Activated T-cell treated with anti-CD3 and anti-CD28 coated beads for 4 hours (primary cell): Measurements from ENCODE around the gene CAMKK2.
"Not testable (repeated sequence)": the region's sequence is repeated elsewhere in the genome, so short reads cannot be mapped to it uniquely, and the experiment has no call there.

Experiments used
- DNase-seq: peaks from one replicate; pipeline ENCODE4 v3.0.0-alpha.2; 2020

Gene CAMKK2

DNA sequence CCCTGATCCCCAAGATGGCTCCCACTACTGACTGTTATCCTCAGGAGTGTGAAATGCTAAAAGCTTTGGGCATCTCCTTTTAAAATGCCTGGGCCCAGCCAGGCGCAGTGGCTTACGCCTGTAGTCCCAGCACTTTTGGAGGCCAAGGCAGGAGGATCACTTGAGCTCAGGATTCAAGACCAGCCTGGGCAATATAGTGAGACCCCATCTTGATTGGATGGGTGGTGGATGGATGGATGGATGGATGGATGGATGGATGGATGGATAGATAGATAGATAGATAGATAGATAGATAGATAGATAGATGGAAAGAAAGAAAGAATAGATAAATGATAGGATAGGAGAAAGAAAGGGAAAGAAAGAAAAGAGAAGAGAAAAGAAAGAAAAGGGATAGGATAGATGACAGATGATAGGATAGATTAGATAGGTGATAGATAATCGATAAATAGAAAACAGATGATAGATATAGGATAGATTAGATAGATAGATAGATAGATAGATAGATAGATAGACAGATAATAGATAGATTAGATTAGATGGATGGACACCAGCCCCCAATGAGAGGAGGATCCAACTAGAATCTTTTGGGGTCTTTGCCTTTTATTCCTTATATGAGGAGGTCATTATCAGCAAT is 77.0 kb downstream of the CAMKK2 start:
- no peak for DNase-seq

DNA sequence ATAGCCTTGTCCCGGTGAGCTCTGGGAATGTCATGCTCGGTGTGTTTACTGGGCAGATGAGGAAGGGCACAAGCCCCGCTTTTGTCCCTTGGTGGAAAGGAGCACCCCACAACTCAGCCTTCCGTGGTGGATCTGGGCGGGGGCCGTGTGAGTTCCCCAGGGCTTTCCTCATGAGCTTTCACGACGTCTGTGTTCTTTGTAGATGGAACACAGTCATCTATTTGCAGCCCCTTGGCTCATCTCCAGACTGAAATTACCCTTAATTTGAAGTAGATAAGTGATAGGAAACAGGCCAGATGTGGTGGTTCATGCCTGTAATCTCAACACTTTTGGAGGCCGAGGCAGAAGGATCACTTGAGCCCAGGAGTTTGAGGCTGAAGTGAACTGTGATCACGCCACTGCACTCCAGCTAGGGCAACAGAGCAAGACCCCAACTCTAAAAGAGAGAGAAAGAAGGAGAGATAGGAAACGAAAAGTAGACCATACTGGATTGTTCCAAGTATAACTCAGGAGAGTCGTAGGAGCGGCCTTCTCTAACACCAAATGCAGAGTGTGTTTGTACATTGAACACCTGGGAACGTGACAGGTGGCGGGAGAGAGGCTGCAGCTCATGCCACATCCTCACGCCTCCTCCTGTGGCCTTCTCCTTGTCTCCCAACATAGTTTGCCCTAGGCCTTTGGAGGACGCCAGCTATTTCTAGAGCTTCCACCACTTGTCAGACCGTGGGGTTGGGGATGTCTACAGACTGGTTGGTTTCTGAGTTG is 77.7 kb downstream of the CAMKK2 start:
- no peak for DNase-seq

DNA sequence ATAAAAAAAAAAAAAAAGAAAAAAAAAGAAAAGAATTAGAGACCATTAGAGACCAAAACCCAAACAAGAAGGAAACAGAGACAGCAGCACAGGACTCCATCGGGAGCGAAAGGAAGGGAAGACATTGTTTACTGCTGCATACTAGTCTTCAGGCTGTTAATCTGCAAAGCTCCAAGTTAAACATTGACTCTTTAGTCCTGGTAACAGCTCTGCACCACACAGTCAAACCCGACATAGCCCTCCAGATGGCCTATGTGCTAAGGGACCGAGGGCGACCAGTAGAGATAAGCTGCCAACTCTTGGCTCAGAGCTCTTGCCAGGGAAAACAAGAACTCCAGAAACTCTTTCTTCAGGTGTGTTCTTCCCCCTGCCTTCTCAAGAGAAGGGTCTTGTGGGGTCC is 78.7 kb downstream of the CAMKK2 start:
- DNase-seq: no peak

DNA sequence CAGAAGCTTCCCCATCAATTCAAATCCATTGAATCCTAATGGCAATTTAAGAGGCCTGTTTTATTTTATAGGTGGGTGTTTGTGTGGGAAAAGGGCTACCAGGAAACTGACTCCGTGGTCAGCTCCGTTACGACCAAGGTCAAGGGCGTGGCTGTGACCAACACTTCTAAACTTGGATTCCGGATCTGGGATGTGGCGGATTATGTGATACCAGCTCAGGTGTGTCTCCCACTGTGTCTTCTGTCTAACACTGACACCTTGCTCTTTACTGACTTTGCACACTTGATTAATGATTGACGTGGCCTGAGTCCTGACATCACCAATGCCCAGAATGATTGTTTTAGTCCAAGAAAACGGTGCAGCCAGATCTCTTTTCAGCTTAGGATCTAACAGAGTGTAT is 79.4 kb downstream of the CAMKK2 start:
- DNase-seq: no peak

DNA sequence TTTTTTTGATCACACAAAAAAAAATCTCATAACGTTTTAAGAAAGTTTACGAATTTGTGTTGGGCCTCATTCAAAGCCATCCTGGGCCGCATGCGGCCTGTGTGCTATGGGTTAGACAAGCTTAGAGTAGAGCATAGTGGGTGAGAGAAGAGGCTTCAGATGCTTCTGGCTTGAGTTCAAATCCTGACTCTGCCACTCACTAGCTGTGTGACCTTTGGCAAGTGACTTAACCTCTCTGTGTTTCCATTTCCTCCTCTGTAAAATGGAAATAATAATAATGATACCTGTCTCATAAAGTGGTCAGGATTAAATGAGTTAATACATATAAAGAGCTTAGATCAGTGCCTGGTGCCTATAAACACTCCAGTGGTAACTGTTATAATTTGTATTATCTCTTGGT is 80.4 kb downstream of the CAMKK2 start:
- no peak for DNase-seq

DNA sequence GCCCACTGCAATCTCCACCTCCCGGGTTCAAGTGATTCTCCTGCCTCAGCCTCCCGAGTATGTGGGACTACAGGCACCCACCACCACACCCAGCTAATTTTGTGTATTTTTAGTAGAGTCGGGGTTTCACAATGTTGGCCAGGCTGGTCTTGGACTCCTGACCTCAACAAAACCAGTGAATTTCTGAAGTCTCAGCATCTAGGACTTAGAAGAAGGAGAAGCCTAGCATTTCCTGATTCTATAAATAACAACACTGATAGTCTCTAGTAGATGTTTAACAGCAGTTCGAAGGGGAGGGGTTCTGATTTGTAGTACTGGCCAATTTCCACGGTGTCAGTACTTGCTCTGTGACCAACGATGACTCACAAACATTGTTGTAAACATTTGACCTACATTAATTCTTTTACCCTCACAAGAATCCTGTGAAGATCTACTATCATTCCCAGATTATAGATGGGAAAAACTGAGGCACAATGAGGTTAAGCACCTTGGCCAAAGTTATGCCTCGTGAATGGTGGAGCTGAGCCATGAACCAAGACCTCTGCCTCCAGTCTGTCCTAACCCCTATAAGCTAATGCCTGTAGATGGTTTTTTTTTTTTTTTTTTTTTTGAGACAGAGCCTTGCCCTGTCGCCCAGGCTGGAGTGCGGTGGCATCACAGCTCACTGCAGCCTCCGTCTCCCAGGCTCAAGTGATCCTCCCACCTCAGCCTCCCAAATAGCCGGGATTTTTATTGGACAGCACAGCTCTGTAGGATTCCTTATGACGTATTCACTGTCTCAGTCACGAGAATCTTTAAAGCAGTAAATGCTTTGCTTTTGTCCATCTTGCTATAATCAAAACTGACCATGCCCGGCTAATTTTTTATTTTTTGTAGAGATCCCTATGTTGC is 81.4 kb downstream of the CAMKK2 start:
- DNase-seq: no peak

DNA sequence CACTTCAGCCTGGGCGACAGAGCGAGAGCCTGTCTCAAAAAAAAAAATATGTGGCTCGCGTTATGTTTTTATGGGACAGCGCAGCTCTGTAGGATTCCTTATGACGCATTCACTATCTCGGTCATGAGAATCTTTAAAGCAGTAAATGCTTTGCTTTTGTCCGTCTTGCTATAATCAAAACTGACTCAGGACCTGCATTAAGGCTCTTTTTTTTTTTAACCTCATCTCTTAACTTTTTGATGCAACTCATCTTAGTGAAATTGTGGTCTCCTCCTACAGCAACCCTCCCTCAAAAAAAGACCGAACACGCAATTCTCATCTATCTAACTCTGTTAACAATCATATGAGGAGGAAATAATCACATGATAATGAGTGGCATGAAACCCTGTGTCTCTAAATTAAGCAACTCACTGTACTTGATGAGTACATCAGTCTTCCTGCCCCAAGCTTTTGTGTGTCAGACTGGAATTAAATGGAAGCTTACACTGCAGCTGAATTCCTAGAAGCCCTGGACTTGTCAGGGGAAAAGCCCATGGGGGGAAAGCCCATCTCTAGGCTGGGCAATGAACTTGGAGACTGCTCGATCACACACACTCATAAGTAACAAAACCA is 82.2 kb downstream of the CAMKK2 start:
- no peak for DNase-seq

DNA sequence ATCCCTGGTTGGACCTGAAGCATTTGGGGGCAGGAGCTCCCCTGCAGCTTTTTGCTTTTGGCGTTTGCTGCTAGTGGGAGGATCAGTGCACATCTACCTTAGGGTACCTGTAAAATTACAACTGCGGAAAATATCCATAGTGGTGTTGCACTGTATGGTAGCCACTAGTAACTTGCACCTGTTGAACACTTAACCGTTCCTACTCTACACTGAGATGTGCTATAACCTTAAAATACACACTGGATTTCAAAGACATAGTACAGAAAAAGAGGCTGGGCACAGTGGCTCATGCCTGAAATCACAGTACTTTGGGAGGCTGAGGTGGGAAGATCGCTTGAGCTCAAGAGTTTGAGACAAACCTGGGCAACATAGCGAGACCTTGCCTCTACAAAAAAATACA is 83.6 kb downstream of the CAMKK2 start:
- no peak for DNase-seq

DNA sequence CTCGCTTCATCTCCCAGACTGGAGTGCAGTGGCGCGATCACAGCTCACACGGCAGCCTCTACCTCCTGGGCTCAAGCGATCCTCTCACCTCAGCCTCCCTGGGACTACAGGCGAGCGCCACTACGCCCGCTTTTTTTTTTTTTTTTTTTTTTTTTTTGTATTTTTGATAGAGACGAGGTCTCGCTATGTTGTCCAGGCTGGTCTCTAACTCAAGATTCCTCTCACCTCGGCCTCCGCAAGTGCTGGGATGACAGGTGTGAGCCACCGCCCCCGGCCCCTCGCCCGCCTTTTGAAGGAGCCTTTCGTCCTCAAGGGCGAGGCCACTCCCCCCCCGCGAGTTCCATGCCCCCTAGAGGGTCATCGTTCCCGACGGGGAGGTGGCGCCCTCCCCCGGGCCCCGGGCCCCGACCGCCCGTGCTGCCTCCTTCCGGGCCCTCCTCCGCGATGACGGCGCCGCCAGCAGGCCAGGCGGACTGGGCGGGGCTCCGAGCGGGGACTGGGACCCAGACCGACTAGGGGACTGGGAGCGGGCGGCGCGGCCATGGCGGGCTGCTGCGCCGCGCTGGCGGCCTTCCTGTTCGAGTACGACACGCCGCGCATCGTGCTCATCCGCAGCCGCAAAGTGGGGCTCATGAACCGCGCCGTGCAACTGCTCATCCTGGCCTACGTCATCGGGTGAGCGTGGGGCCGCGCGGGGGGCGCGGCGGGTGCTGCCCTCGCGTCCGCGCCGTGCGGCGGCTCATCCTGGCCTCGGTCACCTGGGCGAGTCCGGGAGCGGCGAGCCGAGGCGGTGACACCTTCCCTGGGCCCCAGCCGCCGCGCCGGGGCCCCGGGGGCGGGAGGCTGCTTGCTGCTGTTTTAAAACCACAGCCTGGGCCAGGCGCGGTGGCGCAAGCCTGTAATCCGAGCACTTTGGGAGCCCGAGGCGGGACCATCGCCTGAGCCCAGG is 86.6 kb downstream of the CAMKK2 start, which contains the start of gene P2RX4:
Gene P2RX4, plus strand, starts transcription at position 506 of the 949 bp plus-strand sequence. Its CDS starts 36 bp downstream, at position 542.
- peak; percentile 73 for DNase-seq

DNA sequence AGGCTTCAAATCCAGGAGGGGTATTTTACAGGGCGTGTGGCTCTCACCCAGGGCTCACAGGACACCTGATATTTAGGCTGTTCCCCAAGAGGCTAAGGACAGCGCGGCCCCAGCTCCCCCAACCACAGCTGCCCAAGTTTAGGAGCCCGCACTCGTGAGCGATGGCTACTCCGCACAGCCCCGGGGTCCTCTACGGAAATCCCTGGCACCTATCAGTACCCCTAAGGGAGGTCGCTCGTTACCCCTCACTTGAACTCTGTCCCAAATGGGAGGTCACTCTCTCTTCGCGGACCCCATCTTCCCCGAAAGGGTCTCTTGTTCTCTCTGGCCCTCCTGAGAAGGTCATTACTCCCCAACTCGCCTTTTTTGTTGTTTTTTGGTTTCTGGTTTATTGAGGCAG is 87.3 kb downstream of the CAMKK2 start:
- DNase-seq: no peak

DNA sequence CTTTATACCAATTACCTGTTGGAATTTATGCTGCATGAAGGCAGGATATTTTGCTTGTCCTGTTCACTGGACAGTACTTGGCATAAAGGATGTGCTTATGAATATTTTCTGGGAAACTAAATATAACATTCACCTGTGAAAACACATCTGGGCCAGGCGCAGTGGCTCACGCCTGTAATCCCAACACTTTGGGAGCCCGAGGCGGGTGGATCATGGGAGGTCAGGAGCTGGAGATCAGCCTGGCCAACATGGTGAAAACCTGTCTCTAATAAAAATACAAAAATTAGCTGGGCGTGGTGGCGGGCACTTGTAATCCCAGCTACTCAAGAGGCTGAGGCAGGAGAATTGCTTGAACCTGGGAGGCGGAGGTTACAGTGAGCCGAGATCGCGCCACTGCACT is 87.9 kb downstream of the CAMKK2 start:
- not testable (repeated sequence) for DNase-seq

DNA sequence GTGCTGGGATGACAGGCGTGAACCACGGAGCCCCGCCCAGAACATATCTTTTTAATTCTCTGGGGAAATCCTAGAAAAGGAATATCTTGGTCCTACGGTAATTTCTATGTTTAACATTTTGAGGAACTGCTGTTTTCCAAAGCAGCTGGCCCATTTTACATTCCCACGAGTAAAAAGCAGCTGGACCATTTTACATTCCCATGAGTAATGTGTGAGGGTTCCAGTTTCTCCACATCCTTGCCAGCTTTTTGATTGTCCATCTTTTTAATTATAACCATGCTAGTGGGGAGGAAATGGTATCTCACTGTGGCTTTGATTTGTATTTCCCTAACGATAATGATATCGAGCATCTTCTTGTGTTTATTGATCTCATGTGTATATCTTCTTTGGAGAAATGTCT is 91.0 kb downstream of the CAMKK2 start:
- DNase-seq: no peak

DNA sequence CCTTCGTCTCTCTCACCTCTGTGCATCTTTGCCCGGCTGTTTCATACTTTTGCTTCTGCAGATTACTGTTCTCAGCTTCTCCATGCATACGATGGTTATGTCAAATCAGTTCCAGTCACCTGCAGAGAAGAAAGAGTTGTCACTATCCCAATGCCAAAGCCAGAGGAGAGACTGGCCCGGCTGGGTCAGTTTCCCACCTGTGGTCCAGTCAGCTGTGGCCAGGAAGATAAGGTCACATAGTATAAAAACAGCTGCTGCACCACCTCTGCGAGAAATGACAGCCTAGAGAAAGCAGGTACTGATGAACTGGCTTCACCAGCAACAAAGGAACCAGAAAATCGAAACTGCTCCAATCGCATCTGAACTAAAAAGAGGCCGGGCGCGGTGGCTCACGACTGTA is 93.0 kb downstream of the CAMKK2 start:
- DNase-seq: no peak

DNA sequence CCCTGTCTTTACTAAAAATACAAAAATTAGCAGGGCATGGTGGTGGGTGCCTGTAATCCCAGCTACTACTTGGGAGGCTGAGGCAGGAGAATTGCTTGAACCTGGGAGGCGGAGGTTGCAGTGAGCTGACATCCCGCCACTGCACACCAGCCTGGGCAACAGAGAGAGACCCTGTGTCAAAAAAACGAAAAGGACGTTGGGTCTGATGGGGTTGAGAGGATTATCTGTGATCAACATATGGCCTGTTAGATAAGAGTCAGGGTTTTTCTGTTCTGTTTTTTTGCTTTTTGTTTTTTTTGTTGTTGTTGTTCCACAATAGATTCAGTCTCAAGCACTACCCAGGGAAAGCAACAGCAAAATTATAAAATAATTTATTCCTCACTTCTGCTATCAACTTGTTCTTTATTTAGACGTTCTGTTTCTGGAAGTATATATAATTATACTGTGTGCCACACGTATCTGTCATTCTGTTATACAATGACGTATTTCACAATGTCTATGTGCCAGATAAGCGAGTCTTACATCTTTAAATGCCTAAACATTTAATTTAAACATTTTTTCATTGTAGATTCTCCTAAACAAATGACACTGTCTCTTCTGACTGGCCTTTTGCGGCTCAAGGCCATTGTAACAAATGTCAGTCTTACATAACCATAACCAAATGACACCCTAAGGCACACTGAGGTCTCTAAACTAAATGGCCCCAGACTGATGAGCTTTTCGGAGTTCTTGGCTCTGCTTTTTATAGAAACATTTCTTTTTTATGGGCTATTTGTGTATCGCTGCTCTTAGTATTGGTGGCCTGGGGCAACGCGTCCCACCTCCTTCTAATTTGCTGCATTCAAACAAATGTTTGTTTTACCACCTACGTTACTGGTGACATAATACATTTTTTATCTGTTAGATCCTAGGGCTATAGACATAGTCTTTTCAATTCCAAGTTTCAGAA is 93.8 kb downstream of the CAMKK2 start:
- no peak for DNase-seq

DNA sequence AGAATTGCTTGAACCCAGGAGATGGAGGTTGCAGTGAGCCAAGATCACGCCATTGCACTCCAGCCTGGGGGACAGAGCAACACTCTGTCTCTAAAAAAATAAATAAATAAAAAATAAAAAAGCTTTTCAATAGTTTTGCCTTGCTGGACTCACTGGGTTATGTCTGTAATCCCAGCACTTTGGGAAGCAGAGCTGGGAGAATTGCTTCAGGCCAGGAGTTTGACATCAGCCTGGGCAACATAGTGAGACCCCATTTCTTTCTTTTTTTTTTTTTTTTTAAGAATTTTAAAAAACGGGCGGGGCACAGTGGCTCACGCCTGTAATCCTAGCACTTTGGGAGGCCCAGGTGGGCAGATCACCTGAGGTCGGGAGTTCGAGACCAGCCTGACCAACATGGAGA is 95.4 kb downstream of the CAMKK2 start:
- not testable (repeated sequence) for DNase-seq

DNA sequence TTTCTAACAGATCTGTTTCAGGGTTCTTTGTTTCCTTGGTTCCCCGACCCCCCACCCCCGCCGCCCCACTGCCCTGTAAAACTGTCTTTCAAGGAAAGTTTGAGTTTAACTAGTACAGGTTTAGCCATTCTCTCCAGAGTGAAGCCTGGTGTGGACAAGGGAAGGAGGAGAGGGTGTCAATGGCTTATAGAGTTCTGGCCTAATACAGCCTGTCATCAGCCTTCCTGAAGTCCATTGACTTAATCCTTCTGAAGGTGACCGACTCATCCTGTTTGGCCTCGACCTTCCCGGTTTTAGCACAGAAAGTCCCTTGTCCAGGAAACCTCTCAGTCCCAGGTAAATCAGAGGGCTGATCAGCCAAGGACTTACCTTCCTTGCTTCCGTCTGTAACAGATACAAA is 97.6 kb downstream of the CAMKK2 start:
- DNase-seq: no peak

DNA sequence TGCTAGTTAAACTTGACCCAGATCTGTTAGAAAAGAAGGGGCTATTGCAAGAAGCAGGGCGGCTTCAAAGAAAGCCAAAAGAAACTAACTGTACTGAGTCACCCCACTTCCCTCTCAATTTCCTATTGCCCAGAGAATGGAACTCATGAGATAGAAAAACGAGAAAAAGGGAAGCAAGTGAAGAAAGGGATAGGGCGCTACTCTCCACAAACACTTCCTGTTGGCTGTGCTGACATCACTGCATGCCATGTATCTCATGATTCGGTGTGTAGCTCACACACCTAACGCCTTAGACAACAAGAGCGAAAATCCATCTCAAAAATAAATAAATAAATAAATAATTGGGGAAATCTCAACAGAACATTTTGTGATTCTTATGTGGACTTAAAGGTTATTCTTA is 99.6 kb downstream of the CAMKK2 start:
- DNase-seq: no peak

DNA sequence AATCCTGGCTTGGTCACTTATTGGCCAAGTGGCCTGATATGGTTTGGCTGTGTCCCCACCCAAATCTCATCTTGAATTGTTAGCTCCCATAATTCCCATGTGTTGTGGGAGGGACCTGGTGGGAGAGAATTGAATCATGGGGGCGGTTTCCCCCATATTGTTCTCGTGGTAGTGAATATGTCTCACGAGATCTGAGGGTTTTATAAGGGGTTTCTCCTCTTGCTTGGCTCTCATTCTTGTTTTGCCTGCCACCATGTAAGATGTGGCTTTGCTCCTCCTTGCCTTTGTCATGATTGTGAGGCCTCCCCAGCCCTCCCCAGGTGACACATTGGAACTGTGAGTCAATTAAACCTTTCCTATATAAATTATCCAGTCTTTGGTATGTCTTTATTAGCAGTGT is 105.4 kb downstream of the CAMKK2 start:
- no peak for DNase-seq

DNA sequence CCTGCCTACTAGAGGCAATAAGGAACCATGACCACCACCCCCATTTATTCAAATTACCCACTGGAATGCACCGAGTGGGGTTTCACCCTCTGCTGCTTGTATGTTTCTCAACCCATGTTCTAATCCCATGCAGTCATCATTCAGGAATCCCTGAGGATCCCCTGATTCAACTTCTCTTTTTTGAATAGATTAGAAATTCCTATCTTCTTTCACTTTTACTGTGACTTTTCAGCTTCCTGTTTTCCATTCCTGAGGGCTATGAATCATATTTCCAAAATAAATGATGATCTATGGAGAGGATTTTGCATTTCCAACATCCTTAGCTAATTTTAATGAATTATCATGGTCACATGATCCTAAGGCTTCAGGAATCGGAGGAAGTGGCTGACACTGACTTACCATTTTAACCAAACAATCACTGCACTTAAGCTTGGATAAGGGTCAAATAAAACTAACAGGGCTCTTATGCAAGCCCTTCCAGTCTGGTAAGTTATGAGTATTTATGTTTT is 105.9 kb downstream of the CAMKK2 start:
- no peak for DNase-seq

DNA sequence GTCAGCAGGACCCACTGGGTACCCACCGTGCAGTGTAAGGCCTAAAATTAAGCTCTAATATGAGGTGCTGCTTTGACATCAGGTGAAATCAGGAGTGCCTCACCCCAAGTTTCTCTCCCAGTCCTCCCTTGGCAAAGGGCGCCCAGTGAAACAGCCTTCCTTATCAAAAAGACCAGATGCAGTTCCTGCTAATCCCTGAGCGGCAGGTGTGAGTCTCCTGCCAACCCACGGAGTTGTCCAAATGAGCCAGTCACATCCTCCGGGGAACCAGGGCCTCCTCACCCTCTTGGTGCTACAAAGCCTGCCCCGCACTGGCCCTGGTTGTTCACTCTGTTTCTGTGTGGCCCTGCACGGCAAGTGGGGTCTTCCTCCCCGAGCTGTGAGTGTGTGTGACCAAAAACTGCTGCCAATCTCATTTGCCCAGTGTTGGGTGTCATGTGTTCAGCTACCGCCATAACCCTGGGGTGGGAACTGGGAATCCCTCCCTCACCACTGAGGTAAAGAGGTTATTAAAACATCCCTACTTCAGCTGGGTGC is 106.8 kb downstream of the CAMKK2 start:
- DNase-seq: no peak
